Measurements from ENCODE around the gene DIO3. TPM values are rescaled to one million over a fixed set of nuclear protein-coding genes. Genes with fewer than 3 reads are reported as not detected.

Gene DIO3
- total RNA-seq, 1 experiment from 2014 or later: 0.26 TPM

- no peaks in the 10 kb centered on the region for H3K9me3 ChIP-seq (ENCODE audit: insufficient read depth, low read depth)
- H3K36me3 ChIP-seq (ENCODE audit: low read depth): no peaks in the 10 kb centered on the region
- H4K20me1 ChIP-seq (ENCODE audit: insufficient read depth): no peaks in the 10 kb centered on the region
- H3K4me1 ChIP-seq (replicated peaks; ENCODE audit: insufficient read depth): peaks cover 5% of the 10 kb centered on the region
- H3K27ac ChIP-seq: no peak overlapping the region
- POLR2A ChIA-PET (ENCODE audit: unreplicated experiment): no interaction called here
- TF ChIP-seq, protein P1, sequence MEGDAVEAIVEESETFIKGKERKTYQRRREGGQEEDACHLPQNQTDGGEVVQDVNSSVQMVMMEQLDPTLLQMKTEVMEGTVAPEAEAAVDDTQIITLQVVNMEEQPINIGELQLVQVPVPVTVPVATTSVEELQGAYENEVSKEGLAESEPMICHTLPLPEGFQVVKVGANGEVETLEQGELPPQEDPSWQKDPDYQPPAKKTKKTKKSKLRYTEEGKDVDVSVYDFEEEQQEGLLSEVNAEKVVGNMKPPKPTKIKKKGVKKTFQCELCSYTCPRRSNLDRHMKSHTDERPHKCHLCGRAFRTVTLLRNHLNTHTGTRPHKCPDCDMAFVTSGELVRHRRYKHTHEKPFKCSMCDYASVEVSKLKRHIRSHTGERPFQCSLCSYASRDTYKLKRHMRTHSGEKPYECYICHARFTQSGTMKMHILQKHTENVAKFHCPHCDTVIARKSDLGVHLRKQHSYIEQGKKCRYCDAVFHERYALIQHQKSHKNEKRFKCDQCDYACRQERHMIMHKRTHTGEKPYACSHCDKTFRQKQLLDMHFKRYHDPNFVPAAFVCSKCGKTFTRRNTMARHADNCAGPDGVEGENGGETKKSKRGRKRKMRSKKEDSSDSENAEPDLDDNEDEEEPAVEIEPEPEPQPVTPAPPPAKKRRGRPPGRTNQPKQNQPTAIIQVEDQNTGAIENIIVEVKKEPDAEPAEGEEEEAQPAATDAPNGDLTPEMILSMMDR (conservative IDR thresholded peaks at IDR 0.05): no peak
- TF ChIP-seq EZH2 (IDR thresholded peaks at IDR 0.05; ENCODE audit: low read depth): no peak
- no peak overlapping the region for H3K4me3 ChIP-seq
- CTCF ChIA-PET: interaction anchor here (0.6 kb wide), 1 partner anchor 1919 kb away, joined by 3 read pairs; no protein-coding TSS in a partner anchor
- intact Hi-C loops (cut with micrococcal nuclease; ENCODE audit: unreplicated experiment): no loop called here
- DNase-seq: no peak
- no peaks in the 10 kb centered on the region for H3K79me2 ChIP-seq (ENCODE audit: low read depth)
- no TSS peak for BruUV-seq (replicated peaks)
- H3K4me2 ChIP-seq: no peak overlapping the region
- H3K27me3 ChIP-seq (ENCODE audit: insufficient read depth, low read depth): peaks cover 12% of the 10 kb centered on the region; the same call in 1 of the 2 replicates
- peaks cover 7% of the 10 kb centered on the region; the same call in 1 of the 2 replicates for H3F3A ChIP-seq (ENCODE audit: insufficient read depth, low read depth)
- no peaks in the 10 kb centered on the region for H3K9me2 ChIP-seq (ENCODE audit: insufficient read depth)
- H2AFZ ChIP-seq: no peak overlapping the region
Observed at GRCh38 chr14:101588990-101589389, 27.7 kb downstream of the DIO3 start.

DNA sequence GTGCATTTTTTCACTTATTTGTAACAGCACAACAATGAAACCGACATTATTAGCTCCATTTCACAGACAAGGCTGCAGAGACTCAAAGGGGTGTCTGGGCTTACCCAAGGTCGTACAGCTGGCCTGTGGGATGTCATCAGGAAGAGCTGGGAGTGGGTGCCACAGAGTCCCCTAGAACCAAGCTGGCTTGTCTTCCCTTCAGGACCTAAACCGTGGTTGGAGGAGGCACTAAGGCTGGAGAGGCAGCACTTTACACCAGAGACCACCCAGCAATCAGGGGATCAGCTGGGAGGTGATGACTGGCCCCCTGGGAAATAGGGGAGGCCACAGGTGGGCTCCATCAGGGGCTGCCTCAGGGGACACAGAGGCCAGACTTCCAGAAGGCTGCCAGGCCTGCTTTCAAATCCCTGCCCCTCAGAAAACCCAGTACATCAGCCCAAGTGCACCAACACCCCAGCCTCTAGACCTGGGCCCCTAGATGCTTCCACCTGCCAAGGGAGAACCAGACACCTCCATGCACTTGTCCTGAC, 28.3 kb downstream of the DIO3 start:
- Histone ChIP-seq H3K4me1 (replicated peaks; ENCODE audit: insufficient read depth) (peaks cover 11% of the 10 kb centered on the region), H3K4me3 (no peak overlapping the region), H3K79me2 (ENCODE audit: low read depth) (no peaks in the 10 kb centered on the region), H3K27me3 (ENCODE audit: insufficient read depth, low read depth) (peaks cover 12% of the 10 kb centered on the region; the same call in 1 of the 2 replicates), H3K9me3 (ENCODE audit: insufficient read depth, low read depth) (no peaks in the 10 kb centered on the region), H2AFZ (no peak overlapping the region), H3K36me3 (ENCODE audit: low read depth) (no peaks in the 10 kb centered on the region), H3F3A (ENCODE audit: insufficient read depth, low read depth) (peaks cover 12% of the 10 kb centered on the region; the same call in 1 of the 2 replicates), H3K27ac (no peak overlapping the region), H4K20me1 (ENCODE audit: insufficient read depth) (no peaks in the 10 kb centered on the region), H3K4me2 (no peak overlapping the region), H3K9me2 (ENCODE audit: insufficient read depth) (no peaks in the 10 kb centered on the region)
- no TSS peak for BruUV-seq (replicated peaks)
- POLR2A ChIA-PET (ENCODE audit: unreplicated experiment): no interaction called here
- CTCF ChIA-PET: no interaction called here
- TF ChIP-seq EZH2 (IDR thresholded peaks at IDR 0.05; ENCODE audit: low read depth): no peak
- TF ChIP-seq, protein P1 (conservative IDR thresholded peaks at IDR 0.05): no peak
- intact Hi-C loops (cut with micrococcal nuclease; ENCODE audit: unreplicated experiment): no loop called here
- DNase-seq: no peak

DNA sequence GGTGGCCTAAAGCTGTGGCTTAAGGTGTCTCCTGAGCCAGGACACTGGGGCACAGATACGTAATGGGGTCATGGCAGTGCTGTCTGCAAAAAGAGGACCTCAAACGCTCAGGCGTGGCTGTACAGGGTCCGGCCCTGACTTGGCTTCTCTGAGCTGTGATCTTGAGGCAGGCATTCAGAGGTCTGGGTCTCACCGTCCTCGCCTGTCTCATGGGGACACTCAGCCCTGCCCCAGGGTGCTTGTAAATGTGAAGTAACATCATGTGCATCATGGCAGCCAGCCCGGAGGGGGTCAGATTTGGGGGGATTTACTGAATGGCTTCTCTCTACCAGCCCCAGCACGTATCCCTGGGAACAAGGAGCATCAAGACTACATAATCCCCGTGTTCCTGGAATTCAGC, 28.8 kb downstream of the DIO3 start:
- peaks cover 13% of the 10 kb centered on the region for H3K4me1 ChIP-seq (replicated peaks; ENCODE audit: insufficient read depth)
- intact Hi-C loops (cut with micrococcal nuclease; ENCODE audit: unreplicated experiment): no loop called here
- H2AFZ ChIP-seq: no peak overlapping the region
- TF ChIP-seq, protein P1 (conservative IDR thresholded peaks at IDR 0.05): no peak
- TF ChIP-seq EZH2 (IDR thresholded peaks at IDR 0.05; ENCODE audit: low read depth): no peak
- no peak overlapping the region for H3K27ac ChIP-seq
- POLR2A ChIA-PET (ENCODE audit: unreplicated experiment): no interaction called here
- no peaks in the 10 kb centered on the region for H3K9me3 ChIP-seq (ENCODE audit: insufficient read depth, low read depth)
- no peaks in the 10 kb centered on the region for H3K36me3 ChIP-seq (ENCODE audit: low read depth)
- H3F3A ChIP-seq (ENCODE audit: insufficient read depth, low read depth): peaks cover 14% of the 10 kb centered on the region; the same call in 1 of the 2 replicates
- H3K27me3 ChIP-seq (ENCODE audit: insufficient read depth, low read depth): peaks cover 12% of the 10 kb centered on the region; the same call in 1 of the 2 replicates
- no peaks in the 10 kb centered on the region for H3K79me2 ChIP-seq (ENCODE audit: low read depth)
- CTCF ChIA-PET: no interaction called here
- no peaks in the 10 kb centered on the region for H3K9me2 ChIP-seq (ENCODE audit: insufficient read depth)
- DNase-seq: no peak
- no peak overlapping the region for H3K4me2 ChIP-seq
- H3K4me3 ChIP-seq: no peak overlapping the region
- H4K20me1 ChIP-seq (ENCODE audit: insufficient read depth): no peaks in the 10 kb centered on the region
- BruUV-seq (replicated peaks): no TSS peak
